ENCODE measurements around the gene MKS1.

The MKS1 gene

DNA sequence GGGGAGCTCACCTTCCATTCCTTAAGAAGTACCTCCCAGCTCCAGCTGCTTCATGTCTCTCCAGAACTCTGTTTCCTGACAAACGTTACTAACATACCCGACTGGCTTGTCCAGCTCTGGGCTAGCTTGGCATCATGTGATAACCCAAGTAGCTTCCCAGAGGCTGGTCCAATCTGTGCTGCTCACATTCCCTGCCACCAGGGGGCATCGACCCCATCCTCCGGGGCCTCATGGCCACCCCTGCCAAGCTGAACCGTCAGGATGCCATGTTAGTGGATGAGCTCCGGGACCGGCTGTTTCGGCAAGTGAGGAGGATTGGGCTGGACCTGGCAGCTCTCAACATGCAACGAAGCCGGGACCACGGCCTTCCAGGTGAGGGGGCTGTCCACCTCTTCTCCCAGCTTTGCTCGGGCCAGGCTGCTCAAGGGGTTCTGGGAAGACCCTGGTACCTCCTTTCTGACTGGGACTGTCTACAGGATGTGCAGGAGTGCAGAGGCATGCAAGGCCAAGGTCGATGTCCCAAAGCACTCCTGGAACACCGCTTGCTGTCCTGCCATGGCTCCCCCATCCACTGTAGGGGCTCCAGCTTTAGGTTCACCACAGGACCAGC is 18.9 kb downstream of the MKS1 start:
- DNase-seq (ENCODE audit: low read depth): peak; percentile 22

DNA sequence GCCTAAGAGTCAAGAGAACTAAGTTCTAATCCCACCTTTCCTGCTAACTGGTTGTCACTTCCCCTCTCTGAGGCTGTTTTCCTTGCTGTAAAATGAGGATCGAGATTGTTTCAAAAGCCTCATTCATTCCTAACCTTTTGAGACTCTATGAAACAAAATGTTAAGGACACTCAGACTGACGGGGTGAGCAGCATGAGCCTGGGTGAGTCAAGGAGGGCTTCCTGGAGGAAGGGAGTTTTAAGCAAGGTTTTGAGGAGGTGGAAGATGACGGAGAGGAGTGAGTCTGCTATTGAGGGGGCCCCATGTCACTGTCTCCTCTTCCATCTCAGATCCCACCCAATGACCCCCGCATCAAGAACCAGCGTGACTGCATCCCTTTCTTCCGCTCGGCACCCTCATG is 22.4 kb downstream of the MKS1 start:
- no peak for DNase-seq (ENCODE audit: low read depth)

DNA sequence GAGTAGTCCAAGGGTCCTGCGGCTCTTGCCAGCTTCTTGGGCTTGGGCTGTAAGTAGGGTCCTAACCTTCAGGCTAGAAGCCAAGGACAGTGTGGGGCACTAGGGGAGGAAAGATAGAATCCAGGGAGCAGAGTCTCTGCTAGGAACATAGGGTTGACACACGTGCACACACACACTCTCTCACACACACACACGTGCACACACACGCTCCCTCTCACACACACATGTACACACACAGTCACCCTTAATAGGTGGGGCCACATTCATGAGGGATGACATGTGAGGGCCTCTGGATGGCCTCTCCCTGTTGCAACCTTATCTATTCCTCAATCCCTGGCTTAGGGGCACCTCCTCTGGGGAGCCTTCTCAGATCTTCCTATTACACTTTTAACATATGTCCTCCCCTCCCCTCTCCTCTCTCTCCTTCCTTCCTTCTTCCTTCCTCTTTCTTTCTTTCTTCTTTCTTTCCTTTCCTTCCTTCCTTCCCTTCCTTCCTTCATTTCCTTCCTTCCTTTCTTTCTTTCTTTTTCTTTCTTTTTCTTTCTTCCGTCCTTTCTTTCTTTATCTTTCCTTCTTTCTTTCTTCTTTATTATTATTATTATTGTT is 23.4 kb downstream of the MKS1 start:
- DNase-seq (ENCODE audit: low read depth): no peak

DNA sequence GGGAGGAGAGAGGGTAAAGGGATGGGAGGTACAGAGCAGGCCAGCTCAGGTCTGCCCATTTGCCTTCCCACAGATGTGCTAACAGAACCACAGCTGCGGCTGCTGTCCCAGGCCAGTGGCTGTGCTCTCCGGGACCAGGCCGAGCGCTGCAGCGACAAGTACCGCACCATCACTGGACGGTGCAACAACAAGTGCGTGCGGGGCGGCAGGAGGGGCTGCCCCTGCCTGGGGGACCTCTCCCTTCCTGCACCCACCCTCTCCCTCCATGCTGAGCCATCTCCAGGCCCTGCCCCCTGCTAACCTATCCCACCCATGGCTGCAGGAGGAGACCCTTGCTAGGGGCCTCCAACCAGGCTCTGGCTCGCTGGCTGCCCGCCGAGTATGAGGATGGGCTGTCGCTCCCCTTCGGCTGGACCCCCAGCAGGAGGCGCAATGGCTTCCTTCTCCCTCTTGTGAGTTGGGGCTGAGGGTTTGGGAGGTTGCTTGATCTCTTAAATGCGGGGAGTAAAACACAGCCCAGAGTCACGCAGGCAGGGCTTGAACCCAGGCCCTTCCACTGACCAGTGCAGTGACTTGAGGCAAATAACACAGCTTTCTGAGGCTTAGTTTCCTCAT is 25.3 kb downstream of the MKS1 start:
- DNase-seq (ENCODE audit: low read depth): no peak

DNA sequence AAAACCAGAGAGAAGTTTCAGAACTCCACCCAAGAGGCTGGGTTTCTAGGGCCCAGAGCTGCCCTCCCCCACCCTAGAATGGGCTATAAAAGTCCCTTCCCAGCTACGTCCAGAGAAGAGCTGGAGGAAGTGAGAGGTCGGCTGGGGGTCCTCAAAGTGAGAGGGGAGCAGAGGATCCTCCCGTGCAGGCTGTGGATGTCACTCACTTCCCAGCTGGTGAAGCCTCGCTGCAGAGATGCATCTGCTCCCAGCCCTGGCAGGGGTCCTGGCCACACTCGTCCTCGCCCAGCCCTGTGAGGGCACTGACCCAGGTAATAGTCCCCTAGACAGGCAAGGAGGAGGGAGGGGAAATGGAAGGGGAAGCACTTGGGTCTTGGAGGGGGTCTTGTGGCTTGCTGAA is 26.4 kb downstream of the MKS1 start, which contains the start of gene EPX:
Gene EPX (plus strand): TSS at position 115 of the 400 bp plus-strand sequence. CDS start 121 bp downstream, at position 236.
- no peak for DNase-seq (ENCODE audit: low read depth)

DNA sequence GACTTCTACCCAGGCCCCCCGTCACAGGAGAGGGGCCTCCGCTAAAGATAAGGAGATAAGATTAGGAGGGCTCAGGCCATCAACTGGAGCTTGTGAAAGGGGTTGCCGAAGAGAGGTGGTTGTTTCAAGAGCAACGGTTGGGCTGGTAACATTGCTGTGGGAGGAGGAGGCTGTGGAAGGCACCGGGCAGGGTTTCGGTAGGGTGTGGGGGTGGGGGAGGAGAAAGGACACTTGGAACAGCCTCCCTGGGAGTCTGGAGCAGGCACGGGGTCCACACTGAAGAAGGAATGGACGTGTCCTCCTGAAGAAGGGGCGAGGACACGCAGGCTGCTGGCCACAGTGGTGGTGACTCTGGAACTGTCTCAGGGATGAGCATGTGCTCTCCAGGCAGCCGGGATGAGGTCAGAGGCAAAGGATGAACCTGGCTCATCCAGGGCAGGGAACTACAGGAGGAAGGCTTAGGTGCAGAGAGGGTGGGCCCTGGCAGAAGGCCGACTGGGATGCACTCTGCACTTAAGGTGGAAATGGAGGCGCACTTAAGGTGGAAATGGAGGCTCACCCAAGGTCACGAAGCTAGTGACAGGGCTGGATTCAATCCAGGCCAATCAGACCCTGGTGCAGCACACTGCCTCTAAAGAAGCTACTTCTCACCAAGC is 27.7 kb downstream of the MKS1 start:
- DNase-seq (ENCODE audit: low read depth): no peak

DNA sequence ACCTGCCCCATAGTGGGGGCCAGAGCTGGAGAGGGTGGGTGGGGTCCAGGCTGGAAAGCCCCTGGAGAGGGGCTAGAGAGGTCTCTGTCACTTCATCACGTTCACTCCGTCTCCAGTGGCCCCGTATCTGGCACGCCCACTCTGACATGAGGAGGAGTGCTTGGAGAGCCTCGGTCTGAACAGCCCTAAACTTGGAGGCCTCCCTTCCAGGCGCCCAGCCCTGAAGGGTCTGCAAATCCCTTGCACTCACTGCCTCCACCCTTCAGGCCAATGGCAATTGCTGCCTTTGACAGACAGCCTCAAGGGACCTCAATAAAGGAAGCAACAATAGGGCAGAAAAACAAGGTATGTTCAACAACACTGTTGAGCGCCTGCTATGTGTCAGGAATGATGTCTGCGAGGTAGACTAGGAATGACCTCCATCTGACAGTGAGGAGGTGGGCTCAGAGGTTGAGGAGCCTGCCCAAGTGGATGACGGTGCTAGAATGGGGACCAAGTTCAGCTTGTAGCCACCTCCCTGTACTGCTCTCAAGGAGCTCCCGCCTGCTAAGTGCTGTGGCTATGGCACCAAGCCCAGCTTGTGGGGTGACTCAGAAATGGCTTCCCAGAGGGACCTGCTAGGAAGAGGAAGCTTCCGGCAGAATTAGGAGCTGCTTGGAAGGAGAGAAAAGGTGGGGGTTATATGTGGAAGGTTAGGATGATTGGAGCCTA is 29.5 kb downstream of the MKS1 start:
- DNase-seq (ENCODE audit: low read depth): no peak

DNA sequence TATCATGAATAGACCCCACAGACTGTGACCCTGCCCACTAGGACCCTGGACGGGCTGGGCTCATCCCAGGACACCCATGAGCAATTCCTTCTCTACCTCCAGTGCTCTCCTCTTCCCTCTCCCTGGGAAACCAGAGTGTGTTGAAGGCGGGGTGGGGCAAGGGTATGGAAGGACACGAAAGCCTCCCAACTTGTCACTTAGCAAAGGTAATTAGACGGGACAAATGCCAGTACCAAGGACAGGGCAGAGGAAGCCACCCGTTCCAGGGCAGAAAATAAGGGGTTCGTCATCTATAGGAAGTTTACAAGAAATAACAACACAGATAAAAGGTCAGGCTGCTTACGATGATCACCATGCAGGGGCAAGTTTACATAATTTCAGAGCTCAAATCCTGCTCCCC is 31.4 kb downstream of the MKS1 start:
- DNase-seq (ENCODE audit: low read depth): no peak

DNA sequence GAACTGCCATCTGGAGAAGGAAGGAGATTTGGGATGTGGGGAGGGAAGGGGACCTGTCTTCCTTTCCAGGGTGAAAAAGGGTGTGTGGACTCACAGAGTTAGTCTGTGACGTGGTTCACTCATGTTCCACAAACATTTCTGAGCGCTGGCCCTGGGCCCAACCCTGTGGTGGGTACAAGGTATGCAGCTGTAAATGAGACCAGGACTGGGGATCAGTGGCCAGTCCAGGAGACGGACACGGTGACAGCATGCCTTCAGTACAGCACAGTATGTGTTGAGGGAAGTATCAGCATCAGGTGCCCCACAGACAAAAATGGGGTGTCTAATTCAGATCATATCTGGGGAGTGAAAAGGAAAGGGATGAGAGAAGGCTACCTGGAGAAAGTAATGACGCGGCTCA is 32.0 kb downstream of the MKS1 start:
- no peak for DNase-seq (ENCODE audit: low read depth)

DNA sequence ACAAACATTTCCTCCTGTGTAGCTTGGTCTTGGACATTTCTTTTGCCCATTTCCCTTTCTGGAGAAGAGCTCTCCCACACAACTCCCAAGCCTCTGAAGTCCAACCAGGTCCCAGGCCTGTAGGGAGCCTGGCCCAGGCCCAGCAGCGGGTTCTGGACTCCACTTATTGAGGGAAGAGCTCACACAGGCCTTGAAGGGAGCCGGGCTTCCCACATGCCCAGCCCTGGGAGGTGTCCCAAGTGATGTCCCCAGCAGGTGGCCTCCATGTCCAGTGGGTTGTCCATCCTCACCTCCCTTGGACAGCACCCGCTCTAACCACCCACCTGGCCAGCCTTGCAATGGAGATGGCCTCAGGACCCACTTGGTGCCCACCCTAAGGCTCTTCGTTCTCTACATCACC is 32.5 kb downstream of the MKS1 start:
- DNase-seq (ENCODE audit: low read depth): no peak

DNA sequence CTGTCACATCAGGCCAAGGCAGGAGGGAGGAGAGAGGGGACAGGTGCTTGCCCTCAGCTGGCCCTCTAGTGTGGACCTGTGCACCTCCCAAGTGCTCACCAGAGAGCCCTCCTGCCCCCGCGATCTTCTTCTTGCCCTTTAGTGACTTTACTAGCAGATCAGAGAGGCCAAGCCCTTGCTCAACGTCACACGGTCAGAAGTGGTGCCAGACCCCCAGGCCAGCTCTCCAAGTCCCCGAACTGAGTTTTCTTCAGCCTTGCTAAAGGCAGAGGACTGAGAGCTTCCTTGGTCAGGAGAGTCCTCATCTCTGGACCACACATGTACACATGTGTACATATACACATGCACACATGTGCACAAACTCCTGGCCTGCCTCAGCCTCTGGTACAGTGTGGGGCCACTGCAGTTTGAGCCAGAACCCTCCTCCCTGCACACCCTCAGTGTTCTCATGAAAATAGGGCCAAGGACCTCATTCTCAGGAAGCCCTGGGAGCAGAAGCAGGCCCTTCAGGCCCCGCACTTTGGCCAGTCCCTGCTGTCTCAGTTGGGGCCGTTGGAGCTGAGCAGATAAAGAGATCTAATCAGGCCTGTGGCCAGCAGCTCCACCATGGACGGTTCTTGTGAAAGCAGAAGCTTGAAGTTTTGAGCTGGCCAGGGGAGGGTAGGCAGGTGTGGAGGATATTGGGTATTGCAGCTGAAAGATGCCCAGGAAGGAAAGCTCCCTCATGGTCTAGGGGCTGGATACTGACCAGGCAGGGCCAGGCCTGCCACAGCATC is 33.9 kb downstream of the MKS1 start:
- DNase-seq (ENCODE audit: low read depth): no peak

DNA sequence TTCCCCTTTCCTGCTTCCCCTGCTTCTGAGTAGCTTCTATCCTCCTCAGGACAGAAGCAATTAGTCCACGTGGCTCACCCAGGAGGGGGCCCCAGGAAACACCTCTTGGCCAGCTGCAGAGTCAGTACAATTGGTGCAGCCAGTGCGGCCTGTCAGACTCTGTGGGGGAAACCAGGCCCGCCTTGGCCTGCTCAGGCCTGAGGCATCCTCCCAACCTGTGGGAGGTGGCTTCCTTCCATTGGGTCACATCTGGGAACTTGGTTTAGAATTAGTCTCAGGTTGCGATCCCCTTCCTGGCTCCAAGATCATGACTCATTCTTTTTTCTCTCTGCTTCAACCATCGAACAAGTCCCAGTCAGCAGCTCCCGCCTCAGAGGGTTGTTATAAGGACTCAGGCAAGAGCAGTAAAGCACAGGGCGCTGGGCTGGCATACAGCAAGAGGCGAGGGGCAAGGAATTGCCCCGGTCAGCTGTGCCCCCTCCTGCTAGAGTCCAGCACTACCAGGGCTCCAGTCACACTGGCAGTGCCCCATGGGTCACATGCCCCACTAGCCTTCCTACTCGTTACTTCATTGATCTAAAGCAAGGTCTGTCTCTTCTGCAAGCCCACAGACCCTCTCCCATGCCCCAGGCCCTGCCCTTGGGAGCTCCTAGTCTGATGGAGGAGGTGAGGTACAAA is 34.6 kb downstream of the MKS1 start:
- DNase-seq (ENCODE audit: low read depth): no peak

DNA sequence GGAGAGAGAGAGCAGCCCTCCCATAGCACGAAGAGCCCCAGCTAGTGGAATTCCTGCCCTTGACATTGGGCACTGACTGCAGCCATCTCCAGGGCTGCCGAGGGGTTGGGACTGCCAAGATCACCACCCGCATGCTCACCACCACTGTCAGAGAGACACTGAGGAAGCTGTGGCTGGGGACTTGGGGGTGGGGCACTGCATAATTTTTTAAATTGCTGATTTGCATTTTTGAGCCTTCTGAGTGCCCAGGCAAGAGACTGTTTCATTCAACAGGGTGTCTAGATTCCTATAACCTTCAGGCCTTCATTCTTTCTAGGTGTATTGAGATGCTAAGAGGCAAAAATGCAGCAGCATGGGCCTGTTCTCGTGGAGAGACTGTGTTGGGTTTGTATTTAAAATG is 35.5 kb downstream of the MKS1 start:
- DNase-seq (ENCODE audit: low read depth): no peak

DNA sequence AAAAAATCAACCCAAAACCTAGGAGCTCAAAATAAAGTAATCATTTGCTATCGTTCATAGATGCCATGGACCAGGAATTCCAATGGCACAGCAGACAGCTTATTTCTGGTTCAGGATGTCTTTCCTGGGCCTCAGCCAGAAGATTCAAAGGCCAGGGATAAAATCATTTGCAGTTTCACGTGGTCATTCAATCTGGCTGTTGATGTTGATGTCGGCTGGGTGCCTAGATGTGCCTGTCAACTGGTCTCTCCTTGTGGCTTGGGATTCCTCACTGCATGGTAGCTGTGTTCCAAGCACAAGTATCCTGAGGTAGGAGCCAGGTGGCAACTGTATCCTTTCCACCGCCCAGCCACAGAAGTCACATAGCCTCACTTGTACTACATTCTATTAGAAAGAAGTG is 37.3 kb downstream of the MKS1 start:
- no peak for DNase-seq (ENCODE audit: low read depth)

DNA sequence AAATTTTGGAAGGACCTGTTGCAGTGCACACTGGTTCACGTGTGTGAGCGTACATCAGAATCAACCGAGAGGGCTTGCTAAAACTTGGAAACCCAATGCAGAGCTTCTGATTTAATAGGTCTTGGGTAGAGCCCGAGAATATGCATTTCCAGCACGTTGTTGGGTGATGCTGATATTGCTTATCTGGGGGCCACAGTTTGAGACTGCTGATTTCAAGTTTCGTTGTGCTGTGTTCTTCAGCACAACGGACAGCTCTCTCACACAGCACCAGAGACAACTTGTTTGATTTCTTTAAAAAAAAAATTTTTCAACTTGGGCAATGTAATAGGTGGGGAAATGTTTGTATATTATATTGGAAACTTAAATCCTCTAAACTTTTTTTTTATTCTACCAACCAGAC is 42.9 kb downstream of the MKS1 start:
- no peak for DNase-seq (ENCODE audit: low read depth)

DNA sequence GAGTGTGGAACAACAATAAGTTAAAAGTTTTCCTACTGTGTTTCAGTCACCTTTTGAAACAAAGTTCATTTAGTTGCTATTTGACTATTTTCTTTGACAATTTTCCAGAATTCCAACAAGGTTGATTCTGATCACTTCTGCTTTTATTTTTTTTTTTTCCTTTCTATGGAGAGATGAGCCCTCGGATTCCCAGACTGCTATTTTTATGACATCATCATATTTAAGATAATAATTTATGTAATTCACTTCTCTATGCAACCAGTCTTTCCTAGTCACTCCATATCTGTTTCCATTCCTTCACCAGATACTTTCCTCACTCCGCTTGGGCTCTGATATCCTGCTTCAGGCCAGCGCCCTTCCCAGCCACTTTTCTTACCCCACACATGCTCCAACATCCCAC is 44.2 kb downstream of the MKS1 start:
- DNase-seq (ENCODE audit: low read depth): no peak

DNA sequence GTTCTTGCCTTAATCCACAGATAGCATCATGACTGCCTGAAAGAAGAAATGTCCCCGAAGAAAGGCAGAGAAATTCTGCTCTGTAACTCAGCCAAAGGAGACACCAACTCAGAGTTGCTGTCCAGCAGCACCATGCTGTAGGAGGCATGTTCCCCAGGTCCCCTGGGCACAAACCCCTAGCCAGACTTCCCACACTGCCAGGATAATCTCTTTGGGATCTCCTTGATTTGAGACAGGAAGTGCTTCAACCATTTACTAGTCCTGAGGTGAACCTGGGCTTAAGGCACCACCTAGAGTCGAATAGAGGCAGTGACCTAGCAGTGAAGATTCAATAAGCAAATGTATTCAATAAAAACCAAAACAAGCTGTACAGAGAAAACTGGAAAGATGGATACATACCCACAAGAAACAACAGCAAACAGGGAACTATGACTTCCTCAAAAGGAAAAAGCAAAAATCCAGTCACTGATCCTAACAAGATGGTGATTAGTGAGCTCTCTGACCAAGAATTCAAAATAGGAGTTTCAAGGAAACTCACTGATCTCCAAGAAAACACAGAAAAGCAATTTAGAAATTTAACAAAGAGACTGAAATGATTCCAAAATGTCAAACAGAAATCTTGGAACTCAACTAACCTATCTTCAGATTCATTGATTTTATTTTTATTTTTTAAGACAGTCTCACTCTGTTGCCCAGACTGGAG is 46.5 kb downstream of the MKS1 start:
- peak; percentile 14 for DNase-seq (ENCODE audit: low read depth)

DNA sequence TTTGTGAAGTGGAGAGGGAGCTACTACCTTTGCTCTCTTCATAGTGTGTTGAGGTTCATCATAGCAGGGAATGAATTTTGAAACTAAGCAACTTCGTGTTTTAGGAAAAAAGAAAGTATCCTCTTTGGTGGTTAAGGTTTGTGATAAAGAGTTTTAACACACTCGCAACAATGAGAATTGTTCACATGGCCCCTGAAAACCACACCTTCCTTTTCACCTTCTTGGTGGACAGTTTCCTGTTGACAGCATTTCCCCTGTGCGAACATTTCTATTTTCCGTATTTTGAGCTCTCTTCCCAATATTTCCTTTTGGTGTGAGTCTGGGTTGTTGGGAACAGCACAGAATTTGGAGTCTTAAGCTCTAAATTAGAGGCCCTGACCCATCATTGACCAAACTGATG is 48.4 kb downstream of the MKS1 start:
- no peak for DNase-seq (ENCODE audit: low read depth)

DNA sequence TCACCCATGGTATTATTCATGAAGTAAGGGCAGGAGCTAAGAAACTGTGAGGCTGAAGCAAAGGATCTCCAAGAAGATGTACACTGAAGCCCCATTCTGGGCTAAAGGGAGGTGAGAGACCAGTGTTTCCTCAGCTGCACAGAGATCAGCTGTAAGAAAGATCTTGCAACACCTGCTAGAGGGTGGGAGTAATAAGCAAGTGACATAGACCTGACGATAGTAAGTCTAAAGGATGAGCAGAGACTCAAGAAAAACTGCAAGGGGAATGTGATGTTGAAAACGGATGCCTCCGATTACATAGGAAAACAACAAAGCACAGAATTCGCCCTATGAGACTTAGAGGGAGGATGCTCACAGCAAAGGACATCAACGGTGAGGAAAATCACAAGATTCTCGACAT is 52.4 kb downstream of the MKS1 start, which contains the start of gene OR4D2:
Gene OR4D2 (plus strand): TSS at position 301 of the 400 bp plus-strand sequence. CDS start 2,674 bp downstream, outside the sequence.
- no peak for DNase-seq (ENCODE audit: low read depth)

DNA sequence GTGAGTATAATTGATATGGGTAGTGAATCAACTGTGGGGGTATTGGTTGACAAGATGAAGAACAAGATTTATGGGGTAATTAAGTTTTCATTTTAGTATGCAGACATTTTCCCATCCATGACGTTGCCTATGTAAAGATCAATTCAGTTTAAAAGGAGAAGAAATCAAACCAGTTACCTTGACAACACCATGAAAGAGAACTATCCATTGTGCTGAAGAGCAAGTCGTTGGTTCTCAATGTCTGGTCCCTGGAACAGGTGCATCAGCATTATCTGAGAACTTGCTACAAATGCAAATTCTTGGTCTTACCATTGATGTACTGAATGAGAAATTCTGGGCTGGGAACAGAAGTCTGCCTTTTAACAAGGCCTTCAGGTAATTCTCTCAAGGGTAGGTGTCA is 53.1 kb downstream of the MKS1 start:
- DNase-seq (ENCODE audit: low read depth): no peak
